ENCODE measurements around the gene SNAPIN.

- TF ChIP-seq CTCF (conservative IDR thresholded peaks at IDR 0.05; ENCODE audit: low read depth, low read length) = no peak
- no peak for TF ChIP-seq EZH2 (IDR thresholded peaks at IDR 0.05; ENCODE audit: low read length, unreplicated experiment)
- no peak for TF ChIP-seq EZH2phosphoT487 (IDR thresholded peaks at IDR 0.05; ENCODE audit: borderline replicate concordance, low read length)
Measured at GRCh38 chr1:153705484-153705883, 47.0 kb downstream of the SNAPIN start.

Data from PC-3 (cell line).